Iris pigment epithelial cell (primary cell): ENCODE measurements around the gene NDST1.

Source experiments
- DNase-seq: peaks from one replicate; pipeline ENCODE4 v3.0.0-alpha.2; 2011; ENCODE audit warnings: low read depth

The NDST1 gene

GRCh38 chr5:150544611-150545219 is 36.8 kb downstream of the NDST1 start:
- DNase-seq = peak; percentile 41

DNA sequence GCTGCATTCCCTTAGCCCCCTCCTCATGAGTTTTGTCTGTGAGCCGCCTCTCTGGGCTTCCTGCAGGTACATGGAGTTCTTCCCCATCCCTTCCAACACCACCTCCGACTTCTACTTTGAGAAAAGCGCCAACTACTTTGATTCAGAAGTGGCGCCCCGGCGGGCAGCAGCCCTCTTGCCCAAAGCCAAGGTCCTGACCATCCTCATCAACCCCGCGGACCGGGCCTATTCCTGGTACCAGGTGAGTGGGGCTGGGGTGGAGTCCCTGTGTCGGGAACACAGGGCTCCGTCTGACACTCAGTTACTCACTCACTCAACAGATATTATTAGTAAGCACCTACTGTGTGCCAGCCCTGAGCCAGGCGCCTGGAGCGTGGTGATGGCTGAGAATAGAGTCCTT is 37.3 kb downstream of the NDST1 start:
- DNase-seq = no peak

DNA sequence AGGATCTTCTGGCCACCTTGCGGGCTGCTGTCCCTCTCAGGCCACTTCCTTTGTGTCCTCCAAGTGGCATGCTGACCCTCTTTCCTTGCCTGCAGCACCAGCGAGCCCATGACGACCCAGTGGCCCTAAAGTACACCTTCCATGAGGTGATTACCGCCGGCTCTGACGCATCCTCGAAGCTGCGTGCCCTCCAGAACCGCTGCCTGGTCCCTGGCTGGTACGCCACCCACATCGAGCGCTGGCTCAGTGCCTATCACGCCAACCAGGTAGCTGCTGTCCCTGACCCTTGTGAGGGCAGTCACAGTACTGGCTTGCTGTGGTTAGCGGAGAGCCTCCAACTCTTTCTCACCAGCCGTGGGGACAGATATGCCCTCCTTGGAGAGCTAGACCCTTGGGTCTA is 40.2 kb downstream of the NDST1 start:
- no peak for DNase-seq

DNA sequence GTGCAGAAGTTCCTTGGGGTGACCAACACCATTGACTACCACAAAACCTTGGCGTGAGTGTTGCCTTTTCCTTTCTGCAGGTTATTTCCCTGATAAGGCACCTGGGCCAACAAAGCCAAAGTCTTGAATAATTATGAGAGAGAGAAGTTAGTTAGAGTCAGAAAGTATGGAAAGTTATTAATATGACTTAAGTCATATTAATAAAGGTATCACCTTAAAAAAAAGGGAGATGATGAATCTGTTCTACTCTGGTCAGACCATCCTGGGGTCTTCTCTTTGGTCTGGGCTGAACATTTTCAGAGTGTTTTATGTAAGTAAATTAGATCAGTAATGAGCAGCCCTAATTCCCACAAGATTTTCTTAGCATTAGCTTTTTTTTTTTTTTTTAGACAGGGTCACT is 41.8 kb downstream of the NDST1 start:
- no peak for DNase-seq

DNA sequence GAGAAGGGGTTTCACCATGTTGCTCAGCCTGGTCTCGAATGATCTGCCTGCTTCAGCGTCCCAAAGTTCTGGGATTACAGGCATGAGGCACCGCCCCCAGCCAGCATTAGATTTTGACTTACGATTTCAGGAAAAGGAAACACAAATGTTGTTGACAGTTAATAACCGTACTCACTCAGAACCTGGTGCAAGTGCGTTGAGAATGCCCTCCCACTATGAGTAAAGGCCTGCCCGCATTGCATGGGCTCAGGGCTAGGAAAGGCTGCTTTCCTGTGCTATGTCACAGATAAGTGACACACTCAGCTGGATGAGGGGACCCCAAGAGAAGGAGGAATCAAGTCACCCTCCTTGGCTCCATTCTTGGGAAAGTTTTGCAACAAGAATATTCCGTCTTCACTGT is 42.4 kb downstream of the NDST1 start:
- DNase-seq = no peak

DNA sequence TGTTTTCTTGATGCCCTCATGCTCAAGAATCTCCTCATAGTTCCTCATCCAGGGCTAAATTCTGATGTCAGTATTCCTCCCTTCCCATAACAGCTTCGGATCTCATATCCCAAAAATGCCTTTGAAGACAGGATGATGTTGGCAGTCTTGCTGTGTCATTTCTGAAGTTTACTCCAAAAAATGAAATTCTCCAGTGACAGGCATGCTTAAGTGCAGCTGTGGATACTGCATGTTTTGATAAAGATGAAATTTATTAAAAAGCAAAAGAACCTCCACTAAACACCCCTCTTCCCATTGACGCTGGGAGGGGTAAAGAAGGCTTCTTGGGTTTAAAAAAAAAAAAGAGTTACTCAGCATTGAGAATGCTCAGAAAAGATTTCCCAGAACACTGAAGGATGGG is 43.1 kb downstream of the NDST1 start:
- no peak for DNase-seq

DNA sequence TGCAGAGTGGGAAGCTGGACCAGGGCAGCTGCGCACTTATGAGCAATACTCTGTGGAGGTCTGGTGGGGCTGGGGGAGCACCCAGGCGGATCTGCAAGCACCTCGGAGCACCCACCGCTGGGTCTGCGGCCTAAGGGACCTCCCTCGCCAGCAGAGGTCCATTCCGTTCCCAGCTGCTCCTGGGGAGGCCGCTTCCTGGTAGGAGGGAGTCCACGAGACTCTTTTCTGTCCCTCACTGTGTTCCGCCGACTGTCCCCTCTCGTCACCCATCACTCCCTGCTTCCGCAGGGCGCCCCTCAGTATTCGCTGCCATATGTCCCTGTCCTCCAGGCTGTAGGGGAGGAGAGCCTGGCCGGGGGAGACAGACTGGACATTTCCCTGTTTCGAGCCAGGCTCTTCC is 45.5 kb downstream of the NDST1 start:
- no peak for DNase-seq

- DNase-seq = no peak
These were observed 46.0 kb downstream of the NDST1 start for GRCh38 chr5:150553911-150554310.

DNA sequence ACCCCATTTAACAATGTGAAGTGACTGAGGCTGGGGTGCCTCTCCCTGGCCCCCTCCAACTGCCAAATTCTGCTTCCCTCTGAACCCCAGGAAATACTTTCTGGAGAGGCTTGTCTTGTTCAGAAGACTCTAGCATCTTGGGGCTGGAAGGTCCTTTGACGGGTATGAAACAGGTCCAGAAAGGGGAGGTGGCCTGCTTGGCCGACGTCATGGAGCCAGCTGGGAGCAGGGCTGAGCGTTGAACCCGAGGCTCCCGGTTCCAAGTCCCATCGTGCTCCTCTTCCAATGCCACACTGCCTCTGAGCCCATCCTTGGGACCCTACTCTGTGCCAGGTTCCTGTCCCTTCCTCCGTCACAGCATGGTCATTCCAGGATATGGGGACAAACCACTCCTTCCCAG is 46.9 kb downstream of the NDST1 start:
- no peak for DNase-seq

DNA sequence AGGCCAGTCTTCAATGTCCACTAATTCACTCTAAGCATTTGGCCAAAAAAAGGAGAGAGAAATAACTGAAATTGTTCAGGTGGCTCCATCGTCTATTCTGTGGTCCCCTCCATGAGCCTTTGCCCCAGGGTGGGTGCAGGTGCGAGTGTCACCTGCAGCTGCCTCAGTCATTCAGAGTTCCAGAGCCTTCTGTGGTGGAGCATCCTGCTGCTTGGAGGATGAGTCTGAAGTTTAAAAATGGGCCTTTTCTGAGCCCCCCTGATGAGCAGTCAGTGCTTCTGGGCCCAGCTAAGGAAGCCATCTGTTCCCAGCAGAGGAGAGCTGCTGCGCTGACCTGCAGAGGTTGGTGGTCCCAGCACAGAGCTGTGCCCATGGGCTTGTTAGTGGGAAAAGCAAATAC is 48.2 kb downstream of the NDST1 start:
- no peak for DNase-seq

DNA sequence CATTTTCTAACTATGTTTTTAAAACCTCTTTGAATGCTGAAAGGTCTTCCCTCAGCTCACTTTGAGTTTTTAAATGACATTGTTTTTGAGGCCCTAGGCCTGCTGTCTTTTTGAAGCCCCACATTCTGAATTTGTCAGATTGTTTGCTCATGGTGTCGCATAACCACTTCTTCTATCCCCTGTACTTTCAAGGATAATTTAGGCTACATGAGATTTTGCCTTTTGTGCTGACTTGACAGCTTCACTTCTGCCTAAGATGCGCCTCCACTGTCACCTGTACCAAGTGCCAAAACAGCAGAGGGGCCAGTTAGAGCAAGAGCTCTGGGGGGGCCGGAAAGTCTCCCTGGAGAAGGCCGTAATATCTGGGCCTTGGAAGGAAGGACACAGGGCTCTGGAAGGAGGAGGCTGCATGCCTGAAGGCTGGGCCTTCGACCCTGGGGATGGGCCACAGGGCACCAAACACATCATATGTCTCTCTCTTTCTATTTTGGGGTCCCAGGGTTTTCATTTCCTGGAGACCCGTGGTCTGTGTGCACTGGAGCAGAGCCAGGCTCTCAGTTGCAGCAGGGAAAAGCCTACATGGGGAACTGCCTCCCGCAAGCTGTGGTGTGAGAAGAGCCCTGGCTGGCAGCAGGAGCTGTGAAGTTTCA is 49.1 kb downstream of the NDST1 start:
- DNase-seq = no peak

DNA sequence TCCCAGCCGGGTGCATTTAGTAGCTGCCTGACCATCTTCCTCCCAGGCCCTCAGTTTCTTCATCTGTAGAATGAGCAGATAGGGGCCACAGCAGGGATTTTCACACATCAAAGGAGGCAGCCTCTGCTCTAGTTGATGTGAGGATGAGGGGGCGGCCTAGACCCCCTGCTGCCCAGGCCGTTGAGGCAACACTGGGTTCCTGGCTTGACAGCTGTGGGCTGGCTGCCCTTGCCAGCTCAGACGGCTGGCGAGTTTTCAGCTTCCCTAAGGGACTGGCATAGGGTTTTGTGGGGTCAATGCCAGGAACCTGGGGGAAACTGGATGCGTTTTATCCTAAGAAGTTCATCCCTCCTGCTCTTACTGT is 49.6 kb downstream of the NDST1 start:
- DNase-seq = no peak

- no peak for DNase-seq
These were observed 50.2 kb downstream of the NDST1 start for GRCh38 chr5:150558088-150558621.

DNA sequence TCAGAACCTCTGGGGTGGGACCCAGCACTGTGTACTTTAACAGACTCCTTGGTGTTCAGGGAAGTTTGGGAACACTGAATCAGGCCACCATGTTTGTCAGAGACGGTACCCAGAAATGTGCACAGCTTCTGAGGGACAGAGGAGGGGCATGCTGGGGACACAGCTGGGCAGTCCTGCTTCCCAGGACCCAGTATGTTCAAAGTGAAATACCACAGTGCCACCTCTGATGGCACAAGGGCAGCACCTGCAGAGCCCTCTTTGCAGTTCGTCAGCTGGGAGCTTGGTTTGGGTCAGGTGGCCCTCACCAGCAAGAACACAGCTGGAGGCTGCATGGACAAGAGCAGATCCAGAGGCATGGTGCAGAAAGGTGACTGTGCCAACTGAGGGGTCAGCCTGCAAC is 51.2 kb downstream of the NDST1 start:
- DNase-seq = no peak

DNA sequence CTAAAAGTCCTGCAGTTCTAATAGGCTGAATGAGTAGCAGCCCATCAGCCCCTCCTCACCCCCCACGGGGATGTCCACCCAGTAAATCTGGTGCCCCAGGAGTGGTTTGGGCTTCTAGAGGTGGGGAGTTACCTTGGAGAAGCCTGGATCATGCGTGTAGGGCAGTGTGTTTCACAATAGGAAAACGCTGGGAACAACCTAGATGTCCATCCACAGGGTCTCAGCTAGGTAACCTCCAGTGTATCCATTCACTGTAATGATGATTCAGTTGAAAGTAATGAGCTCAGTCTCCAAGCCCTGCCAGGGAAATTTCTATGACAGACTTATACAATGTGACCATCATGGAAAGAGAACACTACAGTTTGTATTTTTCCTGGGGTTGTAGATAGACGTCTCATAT is 51.8 kb downstream of the NDST1 start:
- peak; percentile 71 for DNase-seq

- peak; percentile 79 for DNase-seq
These were observed 52.7 kb downstream of the NDST1 start for GRCh38 chr5:150560401-150561191.

- DNase-seq = no peak
These were observed 53.2 kb downstream of the NDST1 start for GRCh38 chr5:150561192-150561512.

DNA sequence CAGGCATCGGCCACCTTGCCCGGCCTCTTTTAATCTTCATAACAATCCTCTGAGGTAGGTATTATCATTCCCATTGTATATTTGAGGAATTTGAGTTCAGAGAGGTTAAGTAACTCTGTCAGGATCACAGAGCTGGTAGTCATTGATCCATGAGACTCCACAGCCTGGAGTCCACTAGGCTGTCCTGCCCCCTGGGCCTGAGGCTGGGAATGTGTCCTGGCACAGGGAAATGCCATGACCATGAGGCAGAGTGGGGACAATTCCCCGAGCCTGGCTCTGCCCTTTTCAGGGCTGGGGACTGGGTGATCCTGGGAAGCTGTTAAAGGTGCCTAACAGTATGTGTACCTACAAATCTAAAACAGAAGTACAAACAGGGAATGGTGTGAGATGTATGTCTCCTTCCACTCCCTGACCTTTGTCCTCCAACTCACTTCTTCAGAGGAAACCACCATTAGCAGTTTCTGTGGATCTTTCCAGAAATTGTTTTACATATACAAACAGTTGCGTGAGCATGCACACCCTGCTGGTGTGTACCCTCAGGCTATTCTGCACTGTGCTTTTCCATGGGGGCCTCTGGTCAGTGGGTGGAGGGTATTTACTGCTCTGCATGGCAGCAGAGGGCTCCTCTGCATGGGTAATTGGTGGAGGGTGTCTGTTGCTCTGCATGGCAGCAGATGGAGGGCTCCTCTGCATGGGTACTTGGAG is 53.8 kb downstream of the NDST1 start:
- DNase-seq = no peak

DNA sequence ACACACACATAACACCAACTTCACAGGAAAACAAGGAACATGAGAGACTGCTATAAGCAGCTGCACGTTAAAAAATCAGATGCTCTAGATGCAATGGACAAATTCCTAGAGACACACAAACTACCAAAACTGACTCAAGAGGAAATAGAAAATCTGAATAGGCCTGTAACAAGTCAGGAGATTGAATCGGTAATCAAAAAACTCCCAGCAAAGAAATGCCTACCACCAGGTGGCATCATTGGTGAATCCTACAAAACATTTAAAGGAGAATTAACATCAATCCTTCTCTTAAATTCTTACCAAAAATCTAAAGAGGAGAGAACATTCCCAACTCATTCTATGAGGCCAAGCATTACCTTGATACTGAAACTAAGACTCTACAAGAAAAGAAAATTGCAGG is 54.9 kb downstream of the NDST1 start:
- DNase-seq = peak; percentile 57

DNA sequence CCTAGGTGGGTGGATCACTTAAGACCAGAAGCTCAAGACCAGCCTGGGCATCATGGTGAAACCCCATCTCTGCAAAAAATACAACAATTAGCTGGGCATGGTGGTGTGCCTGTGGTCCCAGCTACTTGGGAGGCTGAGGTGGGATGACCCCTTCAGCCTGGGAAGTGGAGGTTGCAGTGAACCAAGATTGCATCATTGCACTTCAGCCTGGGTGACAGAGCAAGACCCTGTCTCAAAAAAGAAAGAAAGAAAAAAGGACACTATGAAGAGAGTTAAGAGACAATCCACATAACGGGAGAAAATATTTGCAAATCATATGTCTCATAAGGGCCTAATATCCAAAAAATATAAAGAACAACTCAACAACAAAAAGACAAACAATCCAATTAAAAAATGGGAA is 57.9 kb downstream of the NDST1 start:
- DNase-seq = no peak

GRCh38 chr5:150567031-150567717 is 59.2 kb downstream of the NDST1 start:
- peak; percentile 94 for DNase-seq

GRCh38 chr5:150568663-150569062 is 60.7 kb downstream of the NDST1 start:
- DNase-seq = no peak
